HG03575 (cell line): ENCODE results near the gene WNT1.

Experiments used
- ATAC-seq: cut with Tn5 transposase; IDR thresholded peaks from one replicate; pipeline ENCODE4 v1.9.1; 2021; ENCODE audit not compliant: unreplicated experiment, insufficient number of reproducible peaks, low FRiP score; ENCODE audit errors: extremely low read depth

The WNT1 gene

GRCh38 chr12:49021292-49021915 lies 43.3 kb downstream of the WNT1 start:
- no peak for ATAC-seq

GRCh38 chr12:49022558-49023178 lies 44.5 kb downstream of the WNT1 start:
- no peak for ATAC-seq

GRCh38 chr12:49023812-49024211 lies 45.7 kb downstream of the WNT1 start:
- ATAC-seq = no peak

DNA sequence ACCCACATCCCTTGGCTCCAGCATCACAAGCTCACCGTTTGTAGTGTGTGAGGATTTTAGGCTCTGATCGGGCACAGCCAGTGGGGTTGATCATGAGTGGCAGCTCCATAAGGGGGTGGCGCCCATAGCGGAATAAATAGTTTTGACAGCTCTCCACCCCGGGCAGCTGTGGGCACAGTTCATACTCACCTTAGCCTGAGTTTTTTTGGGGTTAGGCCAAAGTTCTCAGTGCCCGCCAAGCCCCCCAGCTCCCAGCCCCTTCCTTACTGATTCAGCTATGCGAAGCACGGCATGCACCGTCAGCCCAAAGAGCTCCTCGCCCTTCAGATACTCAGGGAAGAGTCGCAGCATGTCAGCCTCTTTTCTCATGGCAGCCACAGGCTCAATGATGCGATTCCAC lies 46.4 kb downstream of the WNT1 start:
- ATAC-seq = no peak

- ATAC-seq = no peak
Observed at GRCh38 chr12:49025463-49025862, 47.3 kb downstream of the WNT1 start.

GRCh38 chr12:49026101-49026500 lies 48.0 kb downstream of the WNT1 start:
- ATAC-seq = no peak

DNA sequence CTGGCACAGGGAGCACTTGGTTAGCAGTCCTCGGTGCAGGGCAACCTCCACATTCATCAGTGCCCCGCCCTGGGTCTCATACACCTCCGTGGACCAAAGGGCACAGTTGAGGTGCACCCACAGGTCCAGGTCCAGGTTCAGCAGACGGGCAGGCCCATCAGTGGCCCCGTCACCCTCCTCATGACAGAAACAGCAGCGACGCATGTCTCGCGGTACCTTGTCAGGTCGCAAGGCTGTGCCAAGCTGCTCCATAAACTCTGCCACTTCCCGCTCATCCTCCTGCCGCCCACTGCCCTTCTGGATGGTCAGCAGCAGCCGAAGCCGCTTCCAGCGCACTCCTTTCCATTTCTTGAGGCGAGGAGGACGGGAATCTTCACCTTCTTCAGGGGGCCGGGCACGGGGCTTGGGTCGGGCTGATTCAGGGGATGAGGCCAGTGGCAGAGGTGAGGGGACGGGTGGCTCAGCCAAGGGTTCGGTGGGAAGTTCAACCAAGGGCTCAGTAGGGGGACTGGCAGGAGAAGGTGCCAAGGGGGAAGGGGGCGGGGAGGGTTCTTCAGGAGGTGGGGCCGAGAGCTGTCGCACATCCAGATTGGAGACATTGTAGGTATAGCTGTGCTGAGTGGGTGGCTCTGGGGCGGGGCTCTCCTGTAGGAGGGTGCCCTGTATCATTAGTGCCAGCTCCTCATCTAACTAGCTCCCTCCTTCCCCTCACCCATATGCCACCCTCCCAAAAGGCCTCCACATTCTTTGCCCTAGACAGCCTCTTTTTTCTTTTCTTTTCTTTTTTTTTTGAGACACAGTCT lies 48.8 kb downstream of the WNT1 start:
- no peak for ATAC-seq

GRCh38 chr12:49027846-49028555 lies 49.9 kb downstream of the WNT1 start:
- ATAC-seq = no peak

- ATAC-seq = no peak
Observed at GRCh38 chr12:49028666-49029275, 50.6 kb downstream of the WNT1 start.

GRCh38 chr12:49030119-49030518 lies 52.0 kb downstream of the WNT1 start:
- ATAC-seq = no peak

- ATAC-seq = no peak
Observed at GRCh38 chr12:49030714-49031572, 52.8 kb downstream of the WNT1 start.

- no peak for ATAC-seq
Observed at GRCh38 chr12:49031573-49032161, 53.5 kb downstream of the WNT1 start.
